ENCODE measurements around the gene MRPS6.

- no peak for TF ChIP-seq CTCF (IDR thresholded peaks at IDR 0.05; ENCODE audit: insufficient read depth, low read length)
- no peak for TF ChIP-seq POLR2AphosphoS5 (IDR thresholded peaks at IDR 0.05; ENCODE audit: low read depth)
- TF ChIP-seq SPI1 (IDR thresholded peaks at IDR 0.05; ENCODE audit: borderline replicate concordance, low read depth) = no peak
- no peak for TF ChIP-seq REST (IDR thresholded peaks at IDR 0.05; ENCODE audit: insufficient replicate concordance, low read depth)
- no peak for TF ChIP-seq GABPA (IDR thresholded peaks at IDR 0.05; ENCODE audit: low read depth)
Measured at GRCh38 chr21:34091607-34092006, 18.2 kb downstream of the MRPS6 start.
